Effector CD8-positive, alpha-beta T cell (primary cell): Measurements from ENCODE around the gene LIPG.
"Not testable (repeated sequence)": the region's sequence is repeated elsewhere in the genome, so short reads cannot be mapped to it uniquely, and the experiment has no call there.

ENCODE experiments used
- DNase-seq: peaks from one replicate; lab custom pipeline; 2025; lab: John Stamatoyannopoulos, UW

The LIPG gene

GRCh38 chr18:49573835-49574234 is 12.0 kb downstream of the LIPG start:
- DNase-seq = no peak

GRCh38 chr18:49579041-49579440 is 17.2 kb downstream of the LIPG start:
- DNase-seq = not testable (repeated sequence)

GRCh38 chr18:49579583-49579982 is 17.7 kb downstream of the LIPG start:
- DNase-seq = not testable (repeated sequence)

GRCh38 chr18:49580279-49580678 is 18.4 kb downstream of the LIPG start:
- no peak for DNase-seq

- no peak for DNase-seq
Observed at GRCh38 chr18:49581371-49581770, 19.5 kb downstream of the LIPG start.

GRCh38 chr18:49582579-49582978 is 20.7 kb downstream of the LIPG start:
- DNase-seq = no peak

- DNase-seq = no peak
Observed at GRCh38 chr18:49584394-49584793, 22.5 kb downstream of the LIPG start.

GRCh38 chr18:49584951-49585350 is 23.1 kb downstream of the LIPG start:
- DNase-seq = not testable (repeated sequence)

GRCh38 chr18:49585781-49586663 is 24.2 kb downstream of the LIPG start:
- DNase-seq = no peak

GRCh38 chr18:49588171-49588570 is 26.3 kb downstream of the LIPG start:
- DNase-seq = no peak

GRCh38 chr18:49588971-49589370 is 27.1 kb downstream of the LIPG start:
- DNase-seq = no peak

- DNase-seq = no peak
Observed at GRCh38 chr18:49590608-49591007, 28.8 kb downstream of the LIPG start.

- no peak for DNase-seq
Observed at GRCh38 chr18:49591271-49591670, 29.4 kb downstream of the LIPG start.

GRCh38 chr18:49591775-49592174 is 29.9 kb downstream of the LIPG start:
- DNase-seq = no peak

GRCh38 chr18:49596687-49597086 is 34.8 kb downstream of the LIPG start:
- no peak for DNase-seq

GRCh38 chr18:49597157-49597931 is 35.5 kb downstream of the LIPG start:
- DNase-seq = no peak

- no peak for DNase-seq
Observed at GRCh38 chr18:49601211-49601610, 39.4 kb downstream of the LIPG start.

- DNase-seq = no peak
Observed at GRCh38 chr18:49608366-49609255, 46.8 kb downstream of the LIPG start.

- no peak for DNase-seq
Observed at GRCh38 chr18:49609256-49610021, 47.6 kb downstream of the LIPG start.

GRCh38 chr18:49610022-49610445 is 48.2 kb downstream of the LIPG start:
- DNase-seq = no peak

GRCh38 chr18:49611316-49611715 is 49.5 kb downstream of the LIPG start:
- DNase-seq = no peak
